Fibroblast of skin of right biceps (primary cell): ENCODE results near the gene YWHAB.
"Not testable (repeated sequence)": the region's sequence is repeated elsewhere in the genome, so short reads cannot be mapped to it uniquely, and the experiment has no call there.

Experiments used
- DNase-seq: peaks from one replicate; pipeline ENCODE4 v3.0.0-alpha.2; 2013

The YWHAB gene

GRCh38 chr20:44885392-44886265 lies at the start of gene YWHAB:
YWHAB (plus strand) TSS chr20:44885705; CDS start chr20:44901534, 15,829 bp downstream.
- peak; percentile 98 for DNase-seq

GRCh38 chr20:44836601-44837120 lies 48.8 kb upstream of the YWHAB start:
- no peak for DNase-seq

DNA sequence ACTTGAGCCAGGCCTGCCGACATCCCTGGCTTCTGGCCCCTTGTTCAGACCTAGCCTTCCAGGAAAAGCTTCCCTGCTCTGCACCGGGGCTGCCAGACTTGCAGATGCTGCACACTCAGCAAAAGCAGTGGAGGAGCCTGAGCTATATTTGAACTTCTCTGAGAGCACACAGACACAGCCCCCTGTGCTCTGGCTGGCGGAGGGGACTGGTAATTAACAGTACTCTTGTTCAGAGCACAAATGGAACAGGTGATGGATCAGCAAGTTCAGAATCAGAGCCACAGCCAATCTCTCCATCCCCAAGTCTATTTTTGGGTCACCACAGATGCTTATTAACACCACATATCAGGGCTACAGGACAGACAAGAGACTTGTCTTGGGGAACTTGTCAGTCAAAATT lies 47.6 kb upstream of the YWHAB start:
- no peak for DNase-seq

DNA sequence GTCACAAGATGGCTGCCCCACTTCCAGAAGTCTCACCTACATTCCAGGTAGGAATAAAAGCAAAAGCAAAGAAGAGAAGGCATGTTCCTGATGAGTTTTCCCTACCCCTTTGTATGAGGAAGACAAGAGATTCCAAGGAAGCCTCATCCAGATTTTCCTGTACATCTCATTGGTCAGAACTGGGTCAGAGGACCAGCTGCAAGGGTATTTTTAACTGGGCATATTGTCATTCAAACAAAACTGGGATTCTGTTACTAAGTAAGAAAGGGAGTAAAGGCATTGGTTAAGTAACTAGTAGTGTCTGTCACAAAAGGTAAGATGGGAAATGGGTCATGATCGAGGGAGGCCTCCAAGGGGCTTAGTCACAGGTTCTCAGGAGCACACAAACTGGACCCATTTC lies 47.0 kb upstream of the YWHAB start:
- no peak for DNase-seq

- DNase-seq, result no peak
Observed at GRCh38 chr20:44839481-44839880, 46.0 kb upstream of the YWHAB start.

GRCh38 chr20:44840826-44841225 lies 44.7 kb upstream of the YWHAB start:
- no peak for DNase-seq

DNA sequence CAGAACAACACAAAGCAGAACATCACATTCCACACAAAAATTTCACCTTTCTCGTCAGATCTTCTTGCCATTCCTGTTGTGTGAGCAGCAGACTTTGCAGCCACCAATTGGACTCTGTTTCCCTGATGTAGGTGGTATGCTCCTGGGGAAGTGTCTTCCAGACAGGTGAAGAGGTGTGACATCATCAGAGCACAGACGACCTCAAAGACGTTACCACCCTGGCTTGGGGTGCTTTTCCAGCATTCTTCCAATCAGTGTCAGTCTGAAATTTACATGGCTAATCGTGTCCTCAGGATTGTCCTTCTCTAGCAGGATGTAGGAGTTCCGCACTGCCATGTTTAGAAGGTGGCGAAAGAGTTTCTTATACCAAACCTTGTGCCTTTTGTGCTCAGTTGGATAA lies 43.5 kb upstream of the YWHAB start:
- DNase-seq, result no peak

GRCh38 chr20:44843876-44844275 lies 41.6 kb upstream of the YWHAB start:
- DNase-seq, result no peak

GRCh38 chr20:44848254-44849015 lies 37.1 kb upstream of the YWHAB start:
- DNase-seq, result no peak

DNA sequence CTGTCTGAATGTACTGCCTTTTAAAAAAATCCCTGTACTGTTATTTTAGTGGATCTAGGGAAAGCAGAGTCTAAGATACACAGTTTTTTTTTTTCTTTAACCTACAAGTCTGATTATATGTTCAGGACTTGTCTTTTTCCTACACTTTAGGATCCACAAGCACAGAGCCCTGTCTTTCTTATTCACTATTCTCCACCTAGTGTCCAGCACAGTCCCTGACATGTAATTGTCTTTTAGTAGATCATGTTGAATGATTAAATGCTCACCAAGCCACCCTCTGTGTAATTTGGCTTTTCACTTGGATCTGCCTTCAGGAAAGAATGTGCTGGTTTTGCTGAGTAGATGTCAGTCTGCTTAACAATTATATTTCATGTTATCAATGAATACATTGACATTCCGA lies 35.8 kb upstream of the YWHAB start:
- DNase-seq, result no peak

- DNase-seq, result no peak
Observed at GRCh38 chr20:44850272-44850671, 35.2 kb upstream of the YWHAB start.

DNA sequence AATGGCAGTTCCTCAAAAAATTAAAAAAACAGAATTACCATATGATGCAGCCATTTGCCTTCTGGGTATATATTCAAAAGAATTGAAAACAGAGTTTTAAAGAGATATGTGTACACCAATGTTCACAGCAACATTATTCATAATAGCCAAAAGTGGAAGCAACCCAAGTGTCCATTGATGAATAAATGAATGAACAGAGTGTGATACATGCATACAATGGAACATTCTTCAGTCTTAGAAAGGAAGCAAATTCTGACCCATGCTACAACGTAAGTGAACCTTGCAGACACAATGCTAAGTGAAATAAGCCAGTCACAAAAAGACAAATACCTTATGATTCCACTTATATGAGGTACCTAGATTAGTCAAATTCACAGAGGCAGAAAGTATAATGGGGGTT lies 34.7 kb upstream of the YWHAB start:
- DNase-seq, result no peak

DNA sequence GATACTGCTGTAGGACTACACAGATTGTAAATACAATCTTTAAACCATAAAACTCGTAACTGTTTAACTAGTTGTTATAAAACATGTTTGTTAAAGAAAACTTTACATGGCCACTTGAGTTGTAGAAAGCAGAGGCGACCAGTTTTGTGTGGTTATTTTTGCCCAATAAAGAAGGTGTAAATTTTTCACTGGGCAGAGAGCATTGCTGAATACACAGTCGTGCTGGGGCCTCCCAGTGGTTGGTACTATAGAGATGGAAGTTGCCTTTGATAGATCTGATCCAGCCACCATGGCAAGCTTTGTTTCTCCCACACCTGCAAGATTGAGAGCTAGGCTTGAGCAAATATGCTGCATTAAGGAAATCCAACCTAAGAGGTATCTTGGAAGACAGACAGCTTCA lies 34.0 kb upstream of the YWHAB start:
- DNase-seq, result no peak

DNA sequence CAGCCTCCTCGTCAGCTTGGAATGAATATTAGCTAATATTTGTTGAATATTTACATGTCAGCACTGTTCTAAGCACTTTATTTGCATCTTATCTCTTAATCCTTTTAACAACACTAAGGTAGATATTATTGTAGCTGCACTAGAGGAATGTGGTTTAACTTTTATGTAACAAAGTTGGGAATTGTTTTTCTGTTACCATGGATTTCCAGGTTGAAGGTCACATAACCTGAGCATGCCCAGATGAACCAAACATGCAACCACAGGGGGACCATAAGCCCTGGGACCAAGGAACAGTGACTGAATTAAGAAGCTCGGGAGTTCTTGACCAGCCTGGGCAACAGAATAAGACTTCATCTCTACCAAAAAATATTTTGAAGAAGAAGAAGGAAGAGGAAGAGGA lies 29.1 kb upstream of the YWHAB start:
- no peak for DNase-seq

- DNase-seq, result peak; percentile 5
Observed at GRCh38 chr20:44856856-44857448, 28.6 kb upstream of the YWHAB start.

DNA sequence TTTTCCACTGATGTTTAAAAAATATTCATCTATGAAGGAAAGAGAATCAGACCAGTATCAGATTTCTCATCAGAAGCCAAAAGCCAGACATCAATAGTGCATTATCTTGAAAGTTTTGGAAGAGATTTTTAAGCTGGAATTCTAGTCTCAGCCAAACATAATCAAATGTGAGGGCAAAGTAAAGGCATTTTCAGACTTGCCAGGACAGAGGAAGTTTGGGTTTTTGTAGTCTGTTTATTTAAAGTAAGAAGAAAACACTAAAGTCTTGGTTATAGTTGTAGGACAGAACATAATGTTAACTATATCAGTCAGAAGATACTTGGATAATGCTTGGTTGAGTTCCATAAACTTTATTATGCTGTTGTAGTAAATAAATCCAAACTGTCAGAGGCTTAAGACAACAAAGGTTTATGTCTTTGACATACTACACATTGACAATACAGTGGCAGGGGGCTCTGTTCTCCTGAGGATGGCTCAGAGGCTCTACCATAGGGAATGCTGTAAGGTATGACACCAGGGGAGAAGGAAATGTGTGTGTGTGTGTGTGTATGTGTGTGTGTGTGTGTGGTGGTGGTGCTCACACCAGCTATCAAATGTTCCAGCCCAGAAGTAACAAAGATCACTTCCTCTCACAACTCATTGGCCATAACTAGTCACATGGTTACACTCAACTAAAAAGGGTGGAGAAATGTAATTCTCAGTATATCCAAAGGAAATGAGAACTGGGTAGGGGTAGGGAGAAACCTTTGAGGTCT lies 26.7 kb upstream of the YWHAB start:
- peak; percentile 5 for DNase-seq

GRCh38 chr20:44861531-44862006 lies 23.9 kb upstream of the YWHAB start:
- DNase-seq, result peak; percentile 62

GRCh38 chr20:44862286-44862685 lies 23.2 kb upstream of the YWHAB start:
- no peak for DNase-seq

GRCh38 chr20:44863365-44864084 lies 22.0 kb upstream of the YWHAB start:
- not testable (repeated sequence) for DNase-seq

DNA sequence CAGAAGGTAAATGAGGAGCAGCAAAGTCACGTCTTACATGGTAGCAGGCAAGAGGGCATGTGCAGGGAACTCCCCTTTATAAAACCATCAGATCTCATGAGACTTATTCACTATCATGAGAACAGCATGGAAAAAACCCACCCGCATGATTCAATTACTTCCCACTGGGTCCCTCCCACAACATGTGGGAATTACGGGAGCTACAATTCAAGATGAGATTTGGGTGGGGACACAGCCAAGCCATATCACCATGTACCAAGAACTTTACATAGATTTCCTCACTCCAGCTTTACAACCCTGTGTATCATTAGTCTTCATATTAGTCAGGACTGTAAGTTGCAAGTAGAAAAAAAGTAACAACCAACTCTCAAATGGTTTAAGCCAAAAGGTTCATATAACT lies 21.0 kb upstream of the YWHAB start:
- DNase-seq, result not testable (repeated sequence)

GRCh38 chr20:44866703-44867335 lies 18.7 kb upstream of the YWHAB start:
- no peak for DNase-seq
